SK-N-SH treated with all-trans-retinoic acid at 6 μM for 48 hours (cell line): ENCODE results near the gene TTLL4.

ENCODE experiments used
- BACH2 ChIP-seq: fragments of 250-450 bp; sonication (Bioruptor Pico); IDR thresholded peaks from 2 replicates; pipeline ENCODE4 v1.9.0; 2021; ENCODE audit warnings: mild to moderate bottlenecking, borderline replicate concordance
- ISL1 ChIP-seq: fragments of 250-450 bp; sonication (Bioruptor Pico); IDR thresholded peaks from 2 replicates; pipeline ENCODE4 v2.1.2; 2022; ENCODE audit warnings: mild to moderate bottlenecking, moderate library complexity
- RARB ChIP-seq: fragments of 250-450 bp; sonication (Bioruptor Pico); IDR thresholded peaks from 2 replicates; pipeline ENCODE4 v1.8.0; 2021; ENCODE audit warnings: mild to moderate bottlenecking, moderate library complexity
- TOX ChIP-seq: fragments of 250-450 bp; sonication (Bioruptor Pico); IDR thresholded peaks from 2 replicates; pipeline ENCODE4 v1.8.0; 2021; ENCODE audit warnings: mild to moderate bottlenecking, moderate library complexity, borderline replicate concordance
- ZFP3 ChIP-seq: fragments of 250-450 bp; sonication (Bioruptor Pico); IDR thresholded peaks from 2 replicates; pipeline ENCODE4 v1.5.0; 2020; ENCODE audit warnings: mild to moderate bottlenecking, moderate library complexity
- ZFP30 ChIP-seq: fragments of 450-650 bp; formaldehyde crosslinking; IDR thresholded peaks from 2 replicates; pipeline ENCODE4 v1.5.0; 2022; ENCODE audit warnings: mild to moderate bottlenecking, moderate library complexity
- TF ChIP-seq, protein P1 (sequence below): fragments of 250-450 bp; sonication (Bioruptor Pico); IDR thresholded peaks from 2 replicates; pipeline ENCODE4 v1.5.0; 2020; ENCODE audit warnings: mild to moderate bottlenecking, moderate library complexity
- TF ChIP-seq, protein P2 (sequence below): fragments of 250-450 bp; sonication (Bioruptor Pico); IDR thresholded peaks from 2 replicates; pipeline ENCODE4 v1.5.1; 2020; ENCODE audit warnings: low read depth, mild to moderate bottlenecking, moderate library complexity
- TF ChIP-seq, protein P3 (sequence below): fragments of 250-450 bp; sonication (Bioruptor Pico); IDR thresholded peaks from 2 replicates; pipeline ENCODE4 v1.8.0; 2021; ENCODE audit warnings: low read depth, mild to moderate bottlenecking, moderate library complexity, borderline replicate concordance
- TF ChIP-seq, protein P4 (sequence below): fragments of 250-450 bp; sonication (Bioruptor Pico); IDR thresholded peaks from 2 replicates; pipeline ENCODE4 v1.8.0; 2020; ENCODE audit warnings: mild to moderate bottlenecking, moderate library complexity, borderline replicate concordance

DNA sequence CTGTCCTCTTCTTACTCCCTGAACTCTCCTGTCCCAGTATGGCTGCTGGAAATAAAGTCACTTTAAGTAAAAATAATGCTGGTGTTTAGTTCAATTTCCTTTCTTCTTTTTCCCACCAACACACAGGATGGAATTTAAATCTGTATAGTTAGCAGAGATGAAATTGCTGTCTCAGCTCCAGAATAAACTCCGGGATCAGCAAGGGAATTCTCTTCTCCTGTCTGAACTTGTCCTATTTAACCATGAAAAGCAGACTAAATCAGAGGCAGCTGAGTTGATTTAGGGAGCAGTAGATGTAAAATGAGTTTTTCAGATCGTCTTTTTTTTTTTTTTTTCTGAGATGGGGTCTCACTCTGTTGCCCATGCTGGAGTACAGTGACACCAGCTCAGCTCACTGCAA, 25.9 kb downstream of the TTLL4 start:
- TF ChIP-seq ZFP30 (no peak), RARB (no peak), ZFP3 (CRISPR knock-in tag) (no peak), BACH2 (CRISPR knock-in tag) (no peak), ISL1 (CRISPR knock-in tag) (no peak), TOX (CRISPR knock-in tag) (no peak)
- TF ChIP-seq, protein P1, sequence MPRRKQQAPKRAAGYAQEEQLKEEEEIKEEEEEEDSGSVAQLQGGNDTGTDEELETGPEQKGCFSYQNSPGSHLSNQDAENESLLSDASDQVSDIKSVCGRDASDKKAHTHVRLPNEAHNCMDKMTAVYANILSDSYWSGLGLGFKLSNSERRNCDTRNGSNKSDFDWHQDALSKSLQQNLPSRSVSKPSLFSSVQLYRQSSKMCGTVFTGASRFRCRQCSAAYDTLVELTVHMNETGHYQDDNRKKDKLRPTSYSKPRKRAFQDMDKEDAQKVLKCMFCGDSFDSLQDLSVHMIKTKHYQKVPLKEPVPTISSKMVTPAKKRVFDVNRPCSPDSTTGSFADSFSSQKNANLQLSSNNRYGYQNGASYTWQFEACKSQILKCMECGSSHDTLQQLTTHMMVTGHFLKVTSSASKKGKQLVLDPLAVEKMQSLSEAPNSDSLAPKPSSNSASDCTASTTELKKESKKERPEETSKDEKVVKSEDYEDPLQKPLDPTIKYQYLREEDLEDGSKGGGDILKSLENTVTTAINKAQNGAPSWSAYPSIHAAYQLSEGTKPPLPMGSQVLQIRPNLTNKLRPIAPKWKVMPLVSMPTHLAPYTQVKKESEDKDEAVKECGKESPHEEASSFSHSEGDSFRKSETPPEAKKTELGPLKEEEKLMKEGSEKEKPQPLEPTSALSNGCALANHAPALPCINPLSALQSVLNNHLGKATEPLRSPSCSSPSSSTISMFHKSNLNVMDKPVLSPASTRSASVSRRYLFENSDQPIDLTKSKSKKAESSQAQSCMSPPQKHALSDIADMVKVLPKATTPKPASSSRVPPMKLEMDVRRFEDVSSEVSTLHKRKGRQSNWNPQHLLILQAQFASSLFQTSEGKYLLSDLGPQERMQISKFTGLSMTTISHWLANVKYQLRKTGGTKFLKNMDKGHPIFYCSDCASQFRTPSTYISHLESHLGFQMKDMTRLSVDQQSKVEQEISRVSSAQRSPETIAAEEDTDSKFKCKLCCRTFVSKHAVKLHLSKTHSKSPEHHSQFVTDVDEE (CRISPR knock-in tag) = no peak
- TF ChIP-seq, protein P2, sequence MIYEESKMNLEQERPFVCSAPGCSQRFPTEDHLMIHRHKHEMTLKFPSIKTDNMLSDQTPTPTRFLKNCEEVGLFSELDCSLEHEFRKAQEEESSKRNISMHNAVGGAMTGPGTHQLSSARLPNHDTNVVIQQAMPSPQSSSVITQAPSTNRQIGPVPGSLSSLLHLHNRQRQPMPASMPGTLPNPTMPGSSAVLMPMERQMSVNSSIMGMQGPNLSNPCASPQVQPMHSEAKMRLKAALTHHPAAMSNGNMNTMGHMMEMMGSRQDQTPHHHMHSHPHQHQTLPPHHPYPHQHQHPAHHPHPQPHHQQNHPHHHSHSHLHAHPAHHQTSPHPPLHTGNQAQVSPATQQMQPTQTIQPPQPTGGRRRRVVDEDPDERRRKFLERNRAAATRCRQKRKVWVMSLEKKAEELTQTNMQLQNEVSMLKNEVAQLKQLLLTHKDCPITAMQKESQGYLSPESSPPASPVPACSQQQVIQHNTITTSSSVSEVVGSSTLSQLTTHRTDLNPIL (CRISPR knock-in tag) = no peak
- TF ChIP-seq, protein P3, sequence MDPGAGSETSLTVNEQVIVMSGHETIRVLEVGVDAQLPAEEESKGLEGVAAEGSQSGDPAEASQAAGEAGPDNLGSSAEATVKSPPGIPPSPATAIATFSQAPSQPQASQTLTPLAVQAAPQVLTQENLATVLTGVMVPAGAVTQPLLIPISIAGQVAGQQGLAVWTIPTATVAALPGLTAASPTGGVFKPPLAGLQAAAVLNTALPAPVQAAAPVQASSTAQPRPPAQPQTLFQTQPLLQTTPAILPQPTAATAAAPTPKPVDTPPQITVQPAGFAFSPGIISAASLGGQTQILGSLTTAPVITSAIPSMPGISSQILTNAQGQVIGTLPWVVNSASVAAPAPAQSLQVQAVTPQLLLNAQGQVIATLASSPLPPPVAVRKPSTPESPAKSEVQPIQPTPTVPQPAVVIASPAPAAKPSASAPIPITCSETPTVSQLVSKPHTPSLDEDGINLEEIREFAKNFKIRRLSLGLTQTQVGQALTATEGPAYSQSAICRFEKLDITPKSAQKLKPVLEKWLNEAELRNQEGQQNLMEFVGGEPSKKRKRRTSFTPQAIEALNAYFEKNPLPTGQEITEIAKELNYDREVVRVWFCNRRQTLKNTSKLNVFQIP (CRISPR knock-in tag) = no peak
- TF ChIP-seq, protein P4, sequence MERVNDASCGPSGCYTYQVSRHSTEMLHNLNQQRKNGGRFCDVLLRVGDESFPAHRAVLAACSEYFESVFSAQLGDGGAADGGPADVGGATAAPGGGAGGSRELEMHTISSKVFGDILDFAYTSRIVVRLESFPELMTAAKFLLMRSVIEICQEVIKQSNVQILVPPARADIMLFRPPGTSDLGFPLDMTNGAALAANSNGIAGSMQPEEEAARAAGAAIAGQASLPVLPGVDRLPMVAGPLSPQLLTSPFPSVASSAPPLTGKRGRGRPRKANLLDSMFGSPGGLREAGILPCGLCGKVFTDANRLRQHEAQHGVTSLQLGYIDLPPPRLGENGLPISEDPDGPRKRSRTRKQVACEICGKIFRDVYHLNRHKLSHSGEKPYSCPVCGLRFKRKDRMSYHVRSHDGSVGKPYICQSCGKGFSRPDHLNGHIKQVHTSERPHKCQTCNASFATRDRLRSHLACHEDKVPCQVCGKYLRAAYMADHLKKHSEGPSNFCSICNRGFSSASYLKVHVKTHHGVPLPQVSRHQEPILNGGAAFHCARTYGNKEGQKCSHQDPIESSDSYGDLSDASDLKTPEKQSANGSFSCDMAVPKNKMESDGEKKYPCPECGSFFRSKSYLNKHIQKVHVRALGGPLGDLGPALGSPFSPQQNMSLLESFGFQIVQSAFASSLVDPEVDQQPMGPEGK (CRISPR knock-in tag) = no peak
